Activated T-cell treated with anti-CD3 and anti-CD28 coated beads for 48 hours (primary cell): ENCODE data around the gene OFD1.

Experiments used
- DNase-seq: peaks from one replicate; pipeline ENCODE4 v3.0.0-alpha.2; 2020; ENCODE audit warnings: low read depth

OFD1 gene

DNA sequence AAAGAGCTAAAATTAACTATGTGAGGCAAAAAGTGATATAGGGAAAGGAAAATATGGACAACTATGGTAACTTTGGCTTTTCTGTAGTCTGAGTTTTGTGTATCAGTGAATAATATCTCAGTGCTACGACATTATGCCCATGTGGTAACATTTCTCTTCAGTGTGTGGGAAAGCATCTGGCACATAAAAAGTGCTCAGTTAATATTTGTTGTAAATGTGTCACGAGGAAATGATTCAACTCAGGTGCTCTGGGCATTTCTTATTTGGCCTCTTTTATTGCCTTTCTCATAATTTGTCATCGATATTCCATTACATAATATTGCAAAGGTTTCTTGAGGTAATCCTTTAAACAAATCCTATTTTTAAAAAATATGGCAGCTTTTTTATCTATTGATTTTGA, 17.6 kb downstream of the OFD1 start:
- no peak for DNase-seq

DNA sequence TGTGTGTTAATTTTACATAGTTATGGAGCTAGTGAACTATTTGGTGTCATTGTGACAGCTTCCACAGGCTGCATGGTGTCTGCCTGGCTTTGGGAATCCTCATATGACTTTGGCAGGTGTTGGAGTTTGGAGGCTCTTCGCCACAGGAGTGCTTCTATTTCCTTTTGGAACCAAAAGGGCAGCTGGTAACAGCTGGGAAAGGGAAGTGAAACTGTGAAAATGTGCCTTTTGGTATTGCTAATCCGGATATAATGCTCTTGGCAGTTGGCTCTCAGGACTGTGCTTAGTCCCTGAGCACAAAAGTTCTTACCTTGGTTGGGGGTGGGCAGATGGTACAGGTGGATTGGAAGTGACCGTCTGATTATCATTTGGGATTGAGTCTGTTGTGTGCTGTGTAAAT, 18.1 kb downstream of the OFD1 start:
- DNase-seq: no peak

DNA sequence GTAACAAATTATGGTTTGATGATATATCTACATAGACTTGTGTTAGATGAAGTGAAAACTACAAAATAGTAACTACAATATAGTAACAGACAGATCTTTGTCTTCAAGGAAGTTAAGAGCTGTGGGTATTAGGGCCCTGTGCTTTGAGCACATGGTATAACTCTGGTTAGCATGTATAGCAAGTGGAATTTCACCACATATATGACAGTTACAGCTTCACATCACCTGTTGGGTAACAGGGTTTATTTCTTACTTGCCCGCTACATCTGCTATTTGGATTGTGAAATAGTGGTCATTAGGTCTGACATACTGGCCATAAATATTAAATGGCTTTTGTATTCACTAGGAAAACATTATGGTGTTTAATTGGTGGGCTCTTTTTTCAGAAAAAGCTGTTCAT, 20.2 kb downstream of the OFD1 start:
- DNase-seq: no peak

DNA sequence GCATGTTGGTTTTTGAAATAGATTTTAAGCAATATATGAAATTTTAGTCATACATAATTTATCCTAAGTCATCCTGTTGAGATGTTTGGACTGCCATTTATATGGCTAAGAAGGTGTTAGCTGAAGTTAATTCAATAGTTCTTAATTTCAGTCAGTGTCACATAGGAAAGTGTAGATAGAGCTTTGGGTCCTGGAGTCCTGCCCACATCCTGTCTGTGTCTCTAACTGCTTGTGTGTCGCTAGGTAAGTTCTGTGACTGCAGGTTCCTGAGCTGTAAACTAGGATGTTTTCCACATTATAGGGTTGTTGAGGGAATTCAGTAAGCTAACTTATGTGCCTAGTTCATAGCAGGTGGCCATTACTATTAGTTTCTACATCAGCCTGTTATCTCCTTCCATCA, 20.7 kb downstream of the OFD1 start:
- DNase-seq: no peak

DNA sequence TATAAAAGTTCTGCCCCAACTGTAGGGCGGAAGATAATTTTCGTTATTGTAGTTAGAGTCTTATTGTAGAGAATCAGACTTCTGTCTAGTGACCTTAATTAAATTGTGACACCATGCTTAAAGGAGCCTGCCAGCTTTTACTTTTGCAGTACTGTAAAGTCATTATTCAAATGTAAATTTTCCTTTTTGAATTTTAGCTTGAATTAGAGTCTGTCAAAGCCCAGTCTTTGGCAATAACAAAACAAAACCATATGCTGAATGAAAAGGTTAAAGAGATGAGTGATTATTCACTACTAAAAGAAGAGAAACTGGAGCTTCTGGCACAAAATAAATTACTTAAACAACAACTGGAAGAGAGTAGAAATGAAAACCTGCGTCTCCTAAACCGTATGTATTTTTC, 21.8 kb downstream of the OFD1 start:
- no peak for DNase-seq

DNA sequence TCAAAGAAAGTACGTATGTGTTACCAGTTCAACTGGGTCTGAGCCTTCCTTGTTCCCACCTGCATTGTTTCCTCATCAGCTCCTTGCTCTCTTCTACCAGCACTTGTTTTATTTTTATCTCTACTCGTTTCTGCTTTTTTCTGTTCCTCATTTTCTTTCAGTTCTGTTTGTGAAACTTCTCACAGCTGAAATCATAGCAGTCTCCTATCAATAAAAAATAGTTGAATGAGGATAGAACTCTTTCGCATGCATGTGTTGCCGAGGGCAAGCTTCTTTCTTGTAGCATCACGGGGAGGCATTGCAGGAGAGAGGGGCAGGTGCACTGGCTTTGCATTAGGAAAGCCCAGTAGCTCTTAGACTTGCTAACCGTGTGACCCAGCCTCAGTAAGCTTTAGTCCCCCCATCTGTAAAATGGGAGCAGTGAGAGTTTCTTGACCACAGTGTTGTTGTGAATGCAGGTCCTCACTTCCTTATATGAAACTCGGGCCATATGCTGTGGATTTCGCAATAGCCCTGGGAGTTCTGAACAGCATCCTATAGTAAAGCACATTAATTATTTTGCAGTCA, 24.7 kb downstream of the OFD1 start:
- no peak for DNase-seq

DNA sequence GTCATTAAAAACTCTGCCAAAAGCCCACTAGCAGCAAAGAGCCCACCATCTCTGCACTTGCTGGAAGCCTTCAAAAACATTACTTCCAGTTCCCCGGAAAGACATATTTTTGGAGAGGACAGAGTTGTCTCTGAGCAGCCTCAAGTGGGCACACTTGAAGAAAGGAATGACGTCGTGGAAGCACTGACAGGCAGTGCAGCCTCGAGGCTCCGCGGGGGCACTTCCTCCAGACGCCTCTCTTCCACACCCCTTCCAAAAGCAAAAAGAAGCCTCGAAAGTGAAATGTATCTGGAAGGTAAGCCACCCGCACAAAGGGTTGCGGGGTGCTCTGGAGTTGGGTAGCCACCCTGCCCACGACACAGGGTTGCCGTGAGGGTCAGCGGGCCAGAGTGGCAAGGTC, 25.9 kb downstream of the OFD1 start:
- DNase-seq: no peak

DNA sequence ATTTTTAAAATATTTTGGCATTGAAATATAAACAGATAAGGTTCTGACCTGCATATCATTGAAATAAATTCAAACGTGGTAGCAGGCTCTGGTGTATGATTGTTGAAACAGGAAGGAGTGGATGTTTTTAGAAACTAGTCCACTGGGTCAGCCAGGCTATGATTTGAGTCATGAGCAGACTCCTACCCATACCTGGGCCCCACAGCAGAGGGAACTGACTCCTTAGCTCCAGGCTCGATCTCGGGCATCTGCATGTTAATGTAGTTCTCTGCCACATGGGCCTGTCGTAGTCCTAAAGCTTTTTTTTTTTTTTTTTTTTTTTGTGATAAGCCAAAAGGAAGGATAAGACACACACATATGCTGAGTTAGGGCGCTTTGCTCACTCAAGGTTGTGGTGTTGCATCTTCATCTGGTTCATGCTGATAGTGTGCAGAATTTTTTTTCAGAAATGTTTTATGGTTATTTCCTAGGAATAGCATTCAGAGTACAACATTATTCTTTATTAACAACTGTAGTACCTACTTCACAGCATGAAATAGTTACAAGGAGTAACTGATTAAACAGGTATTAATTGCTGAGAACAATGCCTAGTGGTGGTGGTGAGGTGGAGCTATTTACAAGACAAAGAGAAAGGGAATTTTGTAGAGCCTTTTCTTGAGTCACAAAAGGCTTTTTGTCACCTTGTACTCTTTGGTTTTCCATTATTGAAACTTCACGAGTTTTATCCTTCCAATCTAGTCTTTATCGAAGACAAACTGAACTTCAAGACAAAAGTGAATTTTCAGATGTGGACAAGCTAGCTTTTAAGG, 27.3 kb downstream of the OFD1 start:
- DNase-seq: no peak

DNA sequence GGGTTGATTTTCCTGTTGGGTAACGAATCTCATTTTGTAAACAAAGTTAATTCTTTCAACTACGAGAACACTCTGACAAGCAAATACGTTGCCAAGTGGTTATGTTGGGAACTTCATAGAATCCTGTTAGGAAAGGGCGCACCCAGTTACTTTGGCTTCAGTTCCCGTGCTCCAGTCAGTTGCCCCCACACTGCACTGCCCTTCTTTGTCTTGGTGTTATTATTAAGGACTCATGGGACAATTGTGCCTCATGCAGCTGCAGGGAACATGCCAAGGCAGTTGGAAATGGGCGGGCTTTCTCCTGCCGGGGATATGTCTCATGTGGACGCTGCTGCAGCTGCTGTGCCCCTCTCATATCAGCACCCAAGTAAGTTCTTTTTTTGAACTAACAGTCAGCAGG, 28.9 kb downstream of the OFD1 start:
- DNase-seq: no peak

DNA sequence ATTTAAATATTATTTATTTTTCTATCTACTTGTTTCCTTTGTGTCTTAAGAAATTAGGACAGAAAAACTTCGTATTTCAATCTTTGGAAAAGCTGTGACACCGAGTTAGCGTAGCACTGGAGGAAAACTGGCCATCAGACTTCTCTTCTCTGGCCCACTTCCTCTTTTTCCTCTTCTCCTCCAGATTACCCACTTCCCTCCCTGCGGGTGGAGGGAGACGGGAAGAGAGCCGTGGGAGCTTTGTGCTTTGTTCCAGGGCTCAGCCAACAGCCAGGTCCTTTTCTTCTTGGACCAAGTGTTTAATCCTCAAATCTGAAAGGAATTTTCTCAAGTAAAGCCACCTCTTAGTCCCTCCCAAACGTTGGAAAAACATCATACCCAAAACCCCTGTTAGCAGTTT, 29.7 kb downstream of the OFD1 start:
- no peak for DNase-seq

DNA sequence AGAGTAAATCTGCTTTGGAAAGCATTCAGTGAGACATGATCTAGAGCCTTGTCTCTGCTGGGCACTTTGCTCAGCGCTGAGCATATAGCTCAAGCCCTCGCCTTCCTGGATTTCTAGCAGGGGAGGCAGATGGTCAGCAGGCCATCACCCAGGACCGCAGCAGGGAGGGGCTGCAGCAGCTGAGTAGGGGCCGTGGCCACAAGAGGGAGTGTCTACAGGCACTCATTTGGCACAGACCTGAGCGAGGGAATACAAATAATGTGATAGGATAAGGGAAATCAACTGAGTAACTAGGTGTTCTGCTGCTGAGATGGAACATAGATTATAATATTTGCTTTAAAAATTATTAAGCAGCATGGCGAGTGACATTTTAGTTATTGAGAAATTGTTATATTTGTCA, 30.2 kb downstream of the OFD1 start:
- no peak for DNase-seq

DNA sequence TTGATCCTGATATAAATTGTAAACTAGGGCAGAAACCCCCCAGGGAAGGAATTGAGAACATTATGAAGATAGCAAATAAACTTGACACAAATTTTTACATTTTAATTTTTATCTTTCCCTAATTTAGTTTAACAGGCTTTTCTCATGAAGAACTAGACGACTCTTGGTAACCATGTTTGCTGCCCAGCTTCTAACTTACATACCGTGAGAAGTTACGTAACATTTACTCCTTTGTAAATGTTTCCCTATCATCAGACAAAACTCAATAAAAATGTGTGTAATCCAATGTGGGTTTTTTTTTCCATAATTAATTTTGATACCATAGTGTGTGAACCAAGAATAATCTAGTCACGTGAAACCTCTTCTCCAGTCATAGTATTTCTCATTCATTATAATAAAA, 34.4 kb downstream of the OFD1 start:
- DNase-seq: no peak

DNA sequence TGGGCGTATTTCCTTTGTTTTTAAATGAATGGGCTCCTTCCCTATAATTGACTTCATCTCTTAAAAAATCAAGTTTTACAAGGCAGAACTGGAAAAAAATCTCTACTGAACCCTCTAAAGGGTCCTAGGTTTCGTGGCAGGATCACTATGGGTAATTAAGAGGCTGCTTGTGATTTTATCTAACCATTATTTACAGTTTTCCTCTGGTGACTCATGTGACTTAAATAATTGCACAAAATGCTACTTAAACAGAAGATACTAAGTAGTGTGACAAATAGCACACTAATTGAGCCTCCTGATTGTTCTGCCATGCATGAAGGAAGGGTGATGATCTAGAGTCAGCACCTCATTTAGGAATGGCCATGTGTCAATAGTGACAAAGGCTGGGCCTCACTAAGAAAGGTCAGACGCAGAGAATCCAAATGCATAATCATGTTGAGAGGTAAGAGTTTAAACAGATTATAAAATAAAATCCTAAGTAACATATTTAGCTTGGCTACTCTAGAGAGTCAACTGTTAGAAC, 35.5 kb downstream of the OFD1 start:
- no peak for DNase-seq

DNA sequence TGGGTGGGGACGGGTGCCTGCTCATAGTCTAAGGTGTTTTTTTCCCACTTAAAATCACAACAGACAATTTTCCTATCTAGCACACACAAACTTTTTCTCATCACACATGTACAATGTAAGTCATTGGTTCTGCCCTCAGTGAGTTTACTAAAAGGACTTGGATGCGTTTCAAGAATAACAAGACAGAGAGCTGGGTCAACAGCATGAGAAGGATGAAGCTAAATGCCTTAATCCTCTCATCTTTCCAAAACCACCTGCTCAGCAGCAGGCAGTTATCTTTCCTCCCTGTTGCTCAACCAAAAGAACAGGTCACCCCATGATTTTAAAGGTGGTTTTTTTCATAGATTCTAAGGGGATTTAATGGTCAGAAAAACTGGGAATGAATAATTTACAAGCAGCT, 40.1 kb downstream of the OFD1 start:
- no peak for DNase-seq

DNA sequence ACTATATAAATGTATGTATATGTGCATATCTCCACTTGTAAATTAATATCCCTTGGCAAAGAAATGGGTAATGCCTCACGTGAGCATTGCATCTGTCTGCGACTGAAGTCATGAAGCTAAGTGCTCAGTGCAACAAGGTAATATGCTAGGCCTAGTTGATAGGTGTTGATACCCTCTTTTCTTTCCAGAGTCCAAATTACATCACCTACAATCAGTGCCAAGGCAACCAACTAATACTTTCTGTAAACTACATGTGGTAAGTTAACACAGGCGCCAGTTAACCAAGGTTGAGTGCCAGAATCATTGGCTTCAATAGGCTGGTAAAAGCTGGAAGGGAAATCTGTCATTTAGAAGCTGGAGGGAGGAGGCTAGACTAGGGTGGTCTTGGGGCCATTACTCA, 41.3 kb downstream of the OFD1 start:
- no peak for DNase-seq

DNA sequence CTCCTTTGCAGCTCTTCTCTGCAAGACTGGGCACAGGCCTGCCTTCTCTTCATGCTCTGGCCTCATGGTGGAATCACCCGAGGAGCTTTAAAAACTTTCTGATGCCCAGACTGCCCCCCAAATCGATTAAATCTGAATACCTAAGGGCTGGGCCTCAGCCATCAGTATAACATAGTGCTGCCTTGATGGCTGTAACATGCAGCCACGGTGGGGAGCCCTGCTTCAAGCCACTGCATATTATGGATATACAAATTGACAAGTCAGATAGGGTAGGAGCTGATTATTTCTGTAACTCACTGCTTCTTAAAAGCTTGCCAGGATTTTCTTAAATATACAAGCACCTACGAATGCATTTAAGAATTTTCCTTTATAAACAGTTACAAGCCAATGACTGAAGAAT, 41.8 kb downstream of the OFD1 start:
- no peak for DNase-seq

DNA sequence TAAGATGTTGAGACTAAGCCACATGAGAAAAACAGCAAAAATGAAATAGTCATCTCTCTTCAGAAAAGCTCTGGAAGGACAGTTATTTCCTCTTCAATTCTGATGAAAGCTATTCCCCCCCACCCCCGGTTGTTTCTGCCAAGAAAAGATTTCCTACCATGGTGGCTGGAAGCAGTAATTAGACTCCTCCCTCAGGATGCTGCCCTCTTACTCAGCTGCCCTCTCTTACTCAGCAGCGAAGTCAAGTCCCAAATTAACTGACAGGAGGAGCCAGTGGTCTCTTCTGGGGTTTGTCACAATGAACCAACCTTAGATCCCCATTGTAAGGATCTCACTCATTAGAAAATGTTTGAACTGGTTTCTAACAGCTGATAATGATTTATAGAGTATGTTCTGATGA, 44.4 kb downstream of the OFD1 start:
- DNase-seq: no peak

DNA sequence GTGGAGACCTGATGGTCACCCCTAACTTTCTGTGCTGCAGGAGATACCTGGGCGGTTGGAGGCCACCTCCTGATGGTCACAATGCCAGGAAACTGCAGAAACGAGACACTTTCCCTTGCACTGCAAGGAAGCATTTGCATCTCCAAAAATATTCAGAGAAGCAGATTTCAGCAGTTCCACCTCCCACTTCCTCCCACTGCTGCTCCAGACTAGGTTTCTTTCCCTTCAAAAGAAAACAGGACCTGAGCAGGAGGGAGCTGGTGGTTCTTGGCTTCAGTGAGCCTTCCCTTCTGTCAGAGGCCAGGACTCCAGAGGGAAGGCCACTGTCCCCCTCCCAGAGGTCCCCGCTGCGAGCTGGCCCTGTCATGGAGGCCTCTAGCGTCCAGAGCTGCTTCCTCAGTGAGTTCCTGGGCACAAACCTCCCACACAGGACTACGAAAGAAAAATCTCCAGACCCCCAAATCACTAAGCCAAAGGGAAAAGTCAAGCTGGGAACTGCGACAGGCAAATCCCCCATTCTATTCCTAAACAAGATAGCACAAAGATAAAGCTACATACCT, 46.4 kb downstream of the OFD1 start:
- DNase-seq: no peak

DNA sequence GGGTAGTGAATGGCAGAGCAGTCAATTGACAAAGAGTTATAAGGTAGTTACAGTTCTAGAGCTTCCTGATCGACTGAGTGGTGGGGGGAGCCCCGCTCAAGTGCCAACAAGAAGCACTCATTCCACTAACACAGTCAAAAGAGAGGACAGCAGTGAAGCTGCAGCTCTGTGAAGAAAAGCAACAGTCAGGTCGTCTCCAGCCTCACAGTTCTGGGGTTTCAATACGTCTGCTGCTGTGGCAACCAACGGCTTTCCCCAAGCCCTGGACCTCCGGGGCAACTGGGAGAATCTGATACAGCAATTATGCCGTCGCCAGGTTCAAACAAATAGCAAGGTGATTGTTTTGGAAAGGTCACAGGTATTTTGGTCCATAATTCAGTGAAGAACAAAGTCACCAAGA, 51.5 kb downstream of the OFD1 start:
- DNase-seq: no peak

DNA sequence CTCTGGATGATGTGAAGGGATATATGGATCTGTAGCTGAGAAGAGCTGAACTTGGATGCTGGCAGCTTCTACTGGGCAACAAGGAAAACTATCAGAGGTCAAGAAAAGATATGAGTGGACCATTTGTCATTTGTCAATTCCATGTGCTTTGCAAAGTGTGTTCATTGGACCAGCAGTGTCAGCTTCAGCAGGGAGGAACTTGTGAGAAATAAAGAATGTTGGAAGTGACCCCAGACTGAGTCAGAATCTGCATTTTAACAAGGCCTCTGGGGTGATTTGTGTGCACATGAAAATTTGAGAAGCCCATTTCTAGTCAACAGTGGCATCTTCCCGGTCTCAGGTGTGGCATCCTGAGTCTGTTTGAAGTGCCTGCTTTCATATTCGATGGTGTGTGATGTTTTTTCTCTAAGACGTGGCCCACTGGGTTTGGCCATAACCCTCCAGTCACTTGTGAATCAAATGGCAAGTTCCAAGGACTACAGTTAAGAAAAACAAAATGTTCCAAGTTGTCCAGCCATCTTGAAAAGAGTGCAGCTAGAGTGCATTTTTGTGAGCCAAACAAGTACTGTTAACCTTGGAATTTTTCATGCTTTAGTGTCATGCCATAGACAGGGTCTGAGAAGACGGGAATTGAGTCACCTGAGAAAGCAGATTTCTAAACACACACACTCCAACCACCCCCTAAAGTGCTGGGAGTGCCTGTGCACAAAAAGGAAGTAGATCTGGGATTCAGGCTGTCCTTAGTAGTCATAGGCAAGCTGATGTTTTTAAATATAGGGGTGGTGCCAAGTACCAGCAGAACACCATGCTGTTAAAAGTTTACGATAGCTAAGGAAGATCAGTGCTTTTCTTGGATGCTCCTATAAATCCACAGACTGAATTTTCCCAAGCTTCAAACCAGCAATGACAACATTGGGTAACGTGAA, 55.9 kb downstream of the OFD1 start:
- no peak for DNase-seq

DNA sequence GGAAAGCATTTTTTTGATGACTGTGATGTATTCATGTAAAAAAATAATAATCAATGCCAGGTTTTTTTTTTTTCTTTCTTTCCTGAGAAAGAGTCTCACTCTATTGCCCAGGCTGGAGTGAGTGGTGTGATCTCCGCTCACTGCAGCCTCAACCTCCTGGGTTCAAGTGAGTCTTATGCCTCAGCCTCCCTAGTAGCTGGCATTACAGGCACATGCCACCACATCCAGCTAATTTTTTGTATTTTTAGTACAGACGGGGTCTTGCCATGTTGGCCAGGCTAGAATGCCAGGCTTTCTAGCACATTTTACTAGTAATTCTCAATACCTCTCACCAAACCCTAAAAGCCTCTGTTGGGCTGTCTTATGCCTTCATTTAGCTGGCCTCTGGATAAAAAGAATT, 56.6 kb downstream of the OFD1 start:
- DNase-seq: no peak

DNA sequence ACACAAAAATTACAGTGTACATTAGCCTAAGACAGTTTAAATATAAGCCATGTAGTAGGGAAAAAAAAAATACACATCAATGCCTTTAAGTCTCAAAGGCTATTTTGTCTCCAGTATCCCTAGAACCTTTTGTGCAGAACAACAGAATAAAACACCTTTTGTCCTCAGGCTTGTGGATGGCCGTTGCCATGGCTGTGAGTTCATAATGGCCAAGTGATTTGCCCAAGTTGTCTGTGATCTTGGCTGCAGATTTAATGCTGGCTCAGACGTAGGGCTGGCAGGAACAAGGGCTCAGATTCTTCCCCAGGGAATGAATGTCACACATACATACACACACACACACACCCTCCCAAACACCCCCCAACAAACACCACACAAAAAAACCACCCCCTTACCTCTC, 57.0 kb downstream of the OFD1 start:
- DNase-seq: no peak

DNA sequence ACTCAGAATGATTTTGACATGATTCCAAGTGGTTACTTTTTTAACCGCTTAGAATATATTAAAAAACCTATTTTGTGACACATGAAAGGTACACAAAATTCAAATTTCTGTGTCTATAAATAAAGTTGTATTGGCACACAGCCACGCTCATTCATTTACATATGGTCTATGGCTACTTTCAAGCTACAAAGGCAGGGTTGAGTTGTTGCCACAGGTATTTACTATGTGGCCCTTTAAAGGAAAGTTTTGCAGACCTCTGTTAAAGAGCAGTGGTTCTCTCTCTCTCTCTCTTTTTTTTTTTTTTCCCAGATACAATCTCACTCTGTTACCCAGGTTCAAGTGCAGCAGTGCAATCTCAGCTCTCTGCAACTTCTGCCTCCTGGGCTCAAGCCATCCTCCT, 59.3 kb downstream of the OFD1 start:
- DNase-seq: no peak
